SK-N-SH treated with all-trans-retinoic acid at 6 μM for 48 hours (cell line): ENCODE results near the gene CDK4.

ENCODE experiments used
- ARNTL ChIP-seq: fragments of 450-650 bp; formaldehyde crosslinking; IDR thresholded peaks from 2 replicates; pipeline ENCODE4 v1.5.0; 2020; ENCODE audit warnings: low read depth, mild to moderate bottlenecking, moderate library complexity, borderline replicate concordance
- BACH2 ChIP-seq: fragments of 250-450 bp; sonication (Bioruptor Pico); IDR thresholded peaks from 2 replicates; pipeline ENCODE4 v1.9.0; 2021; ENCODE audit warnings: mild to moderate bottlenecking, borderline replicate concordance
- ESRRG ChIP-seq: fragments of 250-450 bp; sonication (Bioruptor Pico); IDR thresholded peaks from 2 replicates; pipeline ENCODE4 v1.6.1; 2021; ENCODE audit warnings: mild to moderate bottlenecking
- OSR1 ChIP-seq: fragments of 250-450 bp; sonication (Bioruptor Pico); IDR thresholded peaks from 2 replicates; pipeline ENCODE4 v1.8.0; 2022; ENCODE audit warnings: moderate library complexity, mild to moderate bottlenecking, inconsistent platforms
- PPARA ChIP-seq: fragments of 250-450 bp; sonication (Bioruptor Pico); IDR thresholded peaks from 2 replicates; pipeline ENCODE4 v1.5.0; 2020; ENCODE audit warnings: mild to moderate bottlenecking, borderline replicate concordance
- RARB ChIP-seq: fragments of 250-450 bp; sonication (Bioruptor Pico); IDR thresholded peaks from 2 replicates; pipeline ENCODE4 v1.8.0; 2021; ENCODE audit warnings: mild to moderate bottlenecking, moderate library complexity
- SNAI2 ChIP-seq: fragments of 250-450 bp; sonication (Bioruptor Pico); IDR thresholded peaks from 2 replicates; pipeline ENCODE4 v1.5.0; 2020; ENCODE audit warnings: mild to moderate bottlenecking, moderate library complexity
- TCF4 ChIP-seq: fragments of 250-450 bp; sonication (Bioruptor Pico); IDR thresholded peaks from 2 replicates; pipeline ENCODE4 v1.8.0; 2021; ENCODE audit warnings: mild to moderate bottlenecking, moderate library complexity, borderline replicate concordance
- ZFP3 ChIP-seq: fragments of 250-450 bp; sonication (Bioruptor Pico); IDR thresholded peaks from 2 replicates; pipeline ENCODE4 v1.5.0; 2020; ENCODE audit warnings: mild to moderate bottlenecking, moderate library complexity
- ZFP30 ChIP-seq: fragments of 450-650 bp; formaldehyde crosslinking; IDR thresholded peaks from 2 replicates; pipeline ENCODE4 v1.5.0; 2022; ENCODE audit warnings: mild to moderate bottlenecking, moderate library complexity
- ZNF565 ChIP-seq: fragments of 450-650 bp; formaldehyde crosslinking; conservative IDR thresholded peaks from 2 replicates; pipeline ENCODE4 v1.5.0; 2020; ENCODE audit warnings: low read depth, mild to moderate bottlenecking, moderate library complexity
- ZNF70 ChIP-seq: fragments of 450-650 bp; formaldehyde crosslinking; IDR thresholded peaks from 2 replicates; pipeline ENCODE4 v1.5.0; 2020; ENCODE audit warnings: mild to moderate bottlenecking, moderate library complexity
- ZNF8 ChIP-seq: fragments of 450-650 bp; formaldehyde crosslinking; IDR thresholded peaks from 2 replicates; pipeline ENCODE4 v1.5.0; 2020; ENCODE audit warnings: mild to moderate bottlenecking, moderate library complexity
- TF ChIP-seq, protein P1 (sequence below): fragments of 250-450 bp; sonication (Bioruptor Pico); IDR thresholded peaks from 2 replicates; pipeline ENCODE4 v1.8.0; 2020; ENCODE audit warnings: mild to moderate bottlenecking, moderate library complexity, borderline replicate concordance

DNA sequence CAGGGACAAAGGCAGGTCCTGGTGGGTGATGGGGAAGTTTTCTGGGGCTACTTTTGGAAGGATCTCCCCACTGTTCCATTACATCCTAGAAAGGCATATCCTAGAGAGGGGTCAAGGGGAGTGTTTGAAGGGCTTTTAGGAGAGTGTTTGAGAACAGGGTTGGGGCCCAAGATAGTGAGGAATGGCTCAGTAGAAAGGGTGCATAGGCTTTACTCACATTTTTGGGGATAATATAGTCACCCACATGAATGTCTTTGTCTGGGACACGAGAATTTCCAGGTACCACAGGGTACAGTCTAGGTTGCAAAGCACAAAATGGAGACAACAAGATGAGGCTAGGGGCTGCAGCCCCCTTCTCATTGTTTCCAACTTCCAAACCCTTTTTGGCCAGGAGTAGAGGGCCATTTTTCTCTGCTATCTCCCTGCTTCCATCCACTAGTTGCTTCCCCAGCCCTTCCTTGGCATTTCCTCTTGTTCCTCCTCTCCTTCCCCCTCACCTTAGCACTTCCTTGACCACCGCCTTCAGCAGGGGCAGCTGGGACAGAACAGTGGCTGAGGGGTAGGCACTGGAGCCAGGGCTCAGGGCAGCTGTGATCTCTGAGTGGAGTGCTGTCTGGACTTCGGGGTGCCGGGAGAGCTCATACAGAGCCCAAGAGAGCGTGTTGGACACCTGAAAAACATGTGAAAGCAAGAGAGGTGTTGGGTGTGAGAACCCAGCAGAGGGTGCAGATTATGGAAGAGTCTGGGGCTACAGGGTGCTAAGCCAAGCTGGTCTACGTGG, 12.0 kb upstream of the CDK4 start:
- TF ChIP-seq RARB (CRISPR knock-in tag) (no peak), ZFP30 (no peak), ZNF70 (CRISPR knock-in tag) (no peak), ZNF565 (CRISPR knock-in tag) (no peak), ZNF8 (CRISPR knock-in tag) (no peak), ZFP3 (no peak), TCF4 (no peak), OSR1 (no peak), SNAI2 (CRISPR knock-in tag) (no peak), BACH2 (no peak), PPARA (CRISPR knock-in tag) (no peak), ARNTL (CRISPR knock-in tag) (no peak), ESRRG (no peak)
- TF ChIP-seq, protein P1, sequence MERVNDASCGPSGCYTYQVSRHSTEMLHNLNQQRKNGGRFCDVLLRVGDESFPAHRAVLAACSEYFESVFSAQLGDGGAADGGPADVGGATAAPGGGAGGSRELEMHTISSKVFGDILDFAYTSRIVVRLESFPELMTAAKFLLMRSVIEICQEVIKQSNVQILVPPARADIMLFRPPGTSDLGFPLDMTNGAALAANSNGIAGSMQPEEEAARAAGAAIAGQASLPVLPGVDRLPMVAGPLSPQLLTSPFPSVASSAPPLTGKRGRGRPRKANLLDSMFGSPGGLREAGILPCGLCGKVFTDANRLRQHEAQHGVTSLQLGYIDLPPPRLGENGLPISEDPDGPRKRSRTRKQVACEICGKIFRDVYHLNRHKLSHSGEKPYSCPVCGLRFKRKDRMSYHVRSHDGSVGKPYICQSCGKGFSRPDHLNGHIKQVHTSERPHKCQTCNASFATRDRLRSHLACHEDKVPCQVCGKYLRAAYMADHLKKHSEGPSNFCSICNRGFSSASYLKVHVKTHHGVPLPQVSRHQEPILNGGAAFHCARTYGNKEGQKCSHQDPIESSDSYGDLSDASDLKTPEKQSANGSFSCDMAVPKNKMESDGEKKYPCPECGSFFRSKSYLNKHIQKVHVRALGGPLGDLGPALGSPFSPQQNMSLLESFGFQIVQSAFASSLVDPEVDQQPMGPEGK (CRISPR knock-in tag), result no peak
